Inferior parietal cortex (tissue), 1 donor: ENCODE results near the gene MKNK2.
"Not testable (repeated sequence)": the region's sequence is repeated elsewhere in the genome, so short reads cannot be mapped to it uniquely, and the experiment has no call there.

Experiments used
- DNase-seq: peaks from one replicate; pipeline ENCODE4 v3.0.0-alpha.2; 2016; ENCODE audit errors: extremely low spot score

MKNK2 gene

DNA sequence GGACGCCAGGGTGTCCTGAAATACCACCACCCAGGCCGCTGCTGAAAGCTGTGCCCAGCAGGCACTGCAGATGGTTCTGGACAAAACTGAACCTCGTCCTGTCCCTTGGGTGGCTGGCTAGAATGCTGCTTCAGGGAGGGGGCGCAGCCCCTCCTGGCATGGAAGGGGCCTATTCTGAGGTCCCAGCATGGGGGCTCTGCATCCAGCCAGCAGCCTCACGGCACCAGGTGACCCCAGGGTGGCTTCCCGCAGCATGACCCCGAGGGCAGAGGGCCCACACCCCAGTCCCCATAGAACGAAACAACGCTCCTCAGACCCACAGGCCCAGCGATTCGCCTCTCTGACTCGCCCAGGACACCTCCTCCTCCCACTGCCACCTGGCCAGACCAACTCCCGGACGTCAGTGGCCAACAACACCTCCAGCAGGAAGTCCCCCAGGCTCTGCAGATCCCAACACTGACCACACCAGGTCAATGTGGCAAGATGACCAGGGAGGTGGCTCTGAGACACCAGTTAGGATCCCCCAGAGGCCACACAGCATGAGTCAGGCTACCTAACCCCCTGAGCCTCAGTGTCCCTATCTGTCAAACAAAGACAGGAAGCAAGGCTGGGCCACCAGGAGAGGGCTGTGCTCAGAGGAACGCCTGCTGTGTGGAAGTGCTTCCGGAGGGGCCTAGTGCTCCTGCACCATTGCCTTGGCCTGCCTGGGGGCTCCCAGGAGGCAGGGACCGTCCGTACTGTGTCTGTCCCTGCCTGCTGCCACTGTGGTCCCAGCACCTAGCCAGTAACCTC is 6.1 kb downstream of the MKNK2 start:
- DNase-seq = no peak

- no peak for DNase-seq
These were observed 6.9 kb downstream of the MKNK2 start for GRCh38 chr19:2043961-2044708.

DNA sequence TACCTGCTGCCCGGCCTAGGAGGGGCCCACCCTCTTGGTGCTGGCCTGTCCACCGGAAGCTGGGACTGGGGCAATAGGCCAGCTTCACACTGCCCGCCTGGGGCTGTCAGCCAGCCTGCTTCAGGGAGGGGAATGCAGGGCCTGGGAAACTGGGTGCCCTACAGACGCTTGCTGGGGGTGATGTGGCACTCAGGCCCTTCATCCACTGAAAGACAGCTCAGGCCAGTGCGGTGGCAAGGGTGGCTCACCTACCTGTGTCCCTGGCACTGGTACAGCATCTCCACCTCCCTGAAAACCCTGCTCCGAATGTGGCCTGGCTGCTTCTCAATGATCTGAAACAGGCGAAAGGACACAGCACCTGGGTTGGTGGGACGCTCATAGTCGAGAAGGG is 7.8 kb downstream of the MKNK2 start:
- DNase-seq = no peak

- no peak for DNase-seq
These were observed 8.4 kb downstream of the MKNK2 start for GRCh38 chr19:2042485-2043250.

DNA sequence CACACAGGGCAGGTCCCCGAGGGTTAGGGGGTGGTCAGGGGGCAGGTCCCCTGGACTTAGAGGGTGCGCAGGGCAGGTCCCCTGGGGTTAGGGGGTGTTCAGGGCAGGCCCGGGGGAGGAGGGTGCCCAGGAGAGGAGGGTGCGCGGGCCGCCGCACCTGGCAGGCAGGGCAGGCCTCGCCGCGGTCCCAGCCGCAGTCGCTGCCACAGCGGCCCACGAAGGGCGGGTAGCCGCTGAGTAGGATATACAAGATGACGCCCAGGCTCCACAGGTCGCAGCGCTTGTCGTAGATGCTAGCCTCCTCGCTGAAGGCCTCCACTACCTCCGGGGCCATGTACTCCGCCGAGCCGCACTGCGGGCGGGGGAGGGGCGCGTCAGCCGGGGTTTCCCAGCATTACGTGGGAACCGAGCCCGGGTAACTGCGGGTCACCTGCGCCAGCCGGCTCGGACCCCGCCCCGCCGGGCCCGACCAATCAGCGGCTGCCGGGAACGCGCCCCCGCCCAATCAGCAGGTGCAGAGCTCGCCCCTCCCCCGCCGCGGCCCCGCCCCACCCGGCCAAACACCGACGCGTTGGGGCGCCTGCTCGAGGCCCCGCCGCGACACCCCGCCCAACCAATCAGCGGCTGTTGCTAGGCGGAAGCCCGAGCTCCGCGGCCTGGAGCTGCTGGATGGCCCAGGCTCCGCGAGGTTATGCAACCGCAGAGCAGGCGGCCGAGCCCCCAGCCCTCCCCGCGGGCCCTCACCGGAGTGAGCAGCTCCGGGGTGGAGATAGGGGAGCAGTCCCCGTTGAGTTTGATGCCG is 9.2 kb downstream of the MKNK2 start:
- DNase-seq = peak; percentile 90

DNA sequence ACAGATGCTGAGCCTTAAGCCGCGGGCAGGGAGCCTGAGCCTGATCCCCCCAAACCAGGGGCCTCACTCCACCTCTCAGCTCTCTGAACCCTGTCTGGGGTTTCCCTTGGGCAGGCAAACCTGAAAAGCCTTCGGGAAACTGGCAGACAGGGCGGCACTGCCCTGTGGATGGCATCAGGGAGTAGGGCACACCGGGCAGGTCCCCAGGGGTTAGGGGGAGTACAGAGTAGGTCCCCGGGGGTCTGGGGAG is 9.7 kb downstream of the MKNK2 start:
- no peak for DNase-seq

GRCh38 chr19:2040647-2041432 is 10.2 kb downstream of the MKNK2 start:
- DNase-seq = no peak

GRCh38 chr19:2039959-2040646 is 10.9 kb downstream of the MKNK2 start:
- DNase-seq = no peak

DNA sequence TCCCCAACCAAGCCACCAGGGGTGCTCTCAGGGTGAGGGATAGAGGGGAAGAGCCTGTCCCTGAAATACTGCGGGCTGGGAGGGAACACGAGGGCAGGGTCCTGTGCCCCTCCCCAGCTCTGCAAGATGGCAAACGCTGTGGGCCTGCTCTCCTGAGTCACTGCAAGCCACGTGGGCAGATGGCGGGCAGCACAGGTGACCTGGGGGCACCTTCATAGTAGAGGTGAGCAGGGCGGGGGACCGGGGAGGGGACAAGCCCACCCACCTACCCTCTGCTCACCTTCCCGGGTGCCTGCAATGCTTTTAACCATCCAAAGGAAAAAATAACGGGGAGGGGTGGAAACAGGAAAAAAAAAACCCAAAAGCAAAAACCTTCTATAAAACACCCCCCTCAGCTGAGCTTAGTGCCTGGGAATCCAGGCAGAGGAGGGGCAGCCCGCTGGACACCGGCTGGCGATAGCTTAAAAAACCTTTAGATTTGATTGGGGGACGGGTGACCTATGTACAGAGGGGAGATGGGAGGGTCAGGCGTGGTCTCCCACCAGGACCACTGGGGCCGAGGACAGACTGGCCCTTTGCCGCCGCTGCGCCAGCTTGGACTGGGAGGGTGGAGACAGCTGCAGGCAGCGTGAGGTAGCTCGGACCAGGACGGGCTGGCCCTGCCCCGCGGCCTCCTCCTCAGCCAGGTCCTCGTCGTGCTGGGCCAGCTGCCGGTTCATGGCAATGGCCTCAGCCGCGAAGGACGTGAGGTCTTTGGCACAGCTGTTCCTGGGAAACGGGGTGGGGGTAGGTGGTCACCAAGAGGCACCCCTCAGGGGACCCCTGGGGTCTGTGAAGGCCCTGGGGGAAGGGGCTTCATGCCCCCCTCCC is 11.7 kb downstream of the MKNK2 start:
- DNase-seq = no peak

DNA sequence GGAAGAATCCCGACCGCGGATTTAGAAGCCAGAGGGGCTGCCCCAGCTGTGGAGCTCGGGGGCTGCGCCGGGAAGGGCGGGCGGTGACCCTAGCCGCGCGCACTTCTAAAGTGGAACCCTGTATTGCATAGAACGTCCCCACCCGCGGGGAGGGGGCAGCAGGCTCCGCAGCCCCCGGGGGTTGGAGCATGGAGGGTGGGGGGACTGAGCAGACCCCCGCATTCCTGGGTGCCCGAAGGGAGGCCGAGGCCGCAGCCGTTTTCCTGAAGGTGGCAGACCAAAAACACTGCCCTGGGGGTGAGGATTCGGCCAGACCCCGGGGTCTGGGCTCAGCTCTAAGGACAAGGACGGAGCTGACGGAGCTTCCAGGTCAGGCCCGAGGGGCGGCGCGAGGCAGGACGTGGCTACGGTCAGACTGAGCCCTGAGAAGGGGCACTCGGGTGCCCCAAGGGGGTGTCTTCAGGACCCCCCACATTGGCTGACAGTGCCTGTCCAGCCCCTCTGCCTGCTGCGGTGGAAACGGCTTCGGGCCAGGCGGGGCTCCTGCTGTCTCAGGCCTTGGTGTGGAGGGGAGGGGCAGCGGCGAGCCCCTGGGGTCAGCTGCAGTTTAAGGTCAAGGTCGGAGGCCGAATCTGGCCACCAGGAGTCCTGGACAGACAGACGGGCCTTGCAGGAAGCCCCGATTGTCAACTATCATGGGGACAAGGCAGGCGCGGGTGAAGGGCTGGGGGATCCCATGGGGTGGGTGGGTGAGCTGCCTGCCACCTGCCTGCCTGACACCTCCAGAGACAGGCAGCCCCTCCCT is 12.6 kb downstream of the MKNK2 start:
- DNase-seq = no peak

GRCh38 chr19:2037651-2038255 is 13.3 kb downstream of the MKNK2 start:
- DNase-seq = no peak

- DNase-seq = no peak
These were observed 14.6 kb downstream of the MKNK2 start for GRCh38 chr19:2036424-2036823.

- DNase-seq = no peak
These were observed 15.5 kb downstream of the MKNK2 start for GRCh38 chr19:2035590-2035991.

GRCh38 chr19:2034729-2035589 is 16.1 kb downstream of the MKNK2 start:
- DNase-seq = no peak

DNA sequence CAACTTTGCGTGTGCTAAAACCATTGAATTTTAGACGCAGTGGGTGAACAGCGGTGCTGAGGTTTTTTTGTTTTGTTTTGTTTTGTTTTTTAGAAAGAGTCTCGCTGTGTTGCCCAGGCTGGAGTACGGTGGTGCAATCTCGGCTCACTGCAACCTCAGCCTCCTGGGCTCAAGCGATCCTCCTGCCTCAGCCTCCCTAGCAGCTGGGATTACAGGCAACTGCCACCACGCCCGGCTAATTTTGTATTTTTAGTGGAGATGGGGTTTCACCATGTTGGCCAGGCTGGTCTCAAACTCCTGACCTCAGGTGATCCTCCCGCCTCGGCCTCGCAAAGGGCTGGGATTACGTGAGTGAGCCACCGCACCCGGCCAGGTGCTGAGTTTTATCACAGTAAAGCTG is 16.8 kb downstream of the MKNK2 start:
- DNase-seq = not testable (repeated sequence)

DNA sequence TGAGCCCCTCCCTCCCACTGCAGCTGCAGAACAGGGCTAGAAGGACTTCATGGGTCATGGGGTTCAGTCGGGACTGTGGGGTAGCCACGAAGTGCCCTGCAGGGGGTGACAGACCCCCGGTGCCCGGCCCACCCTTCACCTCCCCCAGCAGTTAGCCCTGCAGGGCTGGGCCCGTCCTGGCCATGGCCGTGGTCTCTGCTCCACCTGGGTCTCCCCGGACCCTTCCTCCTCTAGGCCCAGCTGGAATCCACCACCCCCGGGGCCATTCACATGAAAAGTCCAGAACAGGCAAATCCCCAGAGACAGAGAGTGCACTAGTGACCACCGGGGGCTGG is 17.3 kb downstream of the MKNK2 start:
- no peak for DNase-seq

- DNase-seq = no peak
These were observed 17.8 kb downstream of the MKNK2 start for GRCh38 chr19:2033115-2033824.
